Measurements from ENCODE around the gene RBKS.
"Not testable (repeated sequence)": the region's sequence is repeated elsewhere in the genome, so short reads cannot be mapped to it uniquely, and the experiment has no call there.

The RBKS gene

DNA sequence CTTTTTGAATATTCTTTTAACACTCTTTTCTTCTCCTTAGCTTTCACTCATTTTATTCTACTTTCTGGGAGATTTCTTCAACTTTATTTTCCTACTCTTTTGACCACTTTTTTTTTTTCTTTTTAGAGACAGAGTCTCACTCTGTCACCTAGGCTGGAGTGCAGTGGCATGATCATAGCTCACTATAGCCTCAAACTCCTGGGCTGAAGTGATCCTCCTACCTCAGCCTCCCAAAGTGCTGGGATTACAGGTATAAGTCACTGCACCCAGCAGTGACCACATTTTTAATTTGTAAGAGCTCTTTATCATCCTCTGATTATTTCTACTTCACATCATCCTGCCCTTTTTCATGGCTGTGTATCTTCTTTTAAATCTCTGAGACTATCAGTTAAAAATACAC lies 144.7 kb downstream of the RBKS start:
- not testable (repeated sequence) for H3K27me3 ChIP-seq (ENCODE audit: control insufficient read depth, insufficient read depth, low read length); H3K9ac ChIP-seq (ENCODE audit: low read length); H3K36me3 ChIP-seq (ENCODE audit: control insufficient read depth, insufficient read depth, low read length); H3K4me1 ChIP-seq (ENCODE audit: control insufficient read depth, insufficient read depth, low read length); H3K9me3 ChIP-seq (ENCODE audit: control insufficient read depth, low read length); H3K4me3 ChIP-seq (ENCODE audit: low read length)

DNA sequence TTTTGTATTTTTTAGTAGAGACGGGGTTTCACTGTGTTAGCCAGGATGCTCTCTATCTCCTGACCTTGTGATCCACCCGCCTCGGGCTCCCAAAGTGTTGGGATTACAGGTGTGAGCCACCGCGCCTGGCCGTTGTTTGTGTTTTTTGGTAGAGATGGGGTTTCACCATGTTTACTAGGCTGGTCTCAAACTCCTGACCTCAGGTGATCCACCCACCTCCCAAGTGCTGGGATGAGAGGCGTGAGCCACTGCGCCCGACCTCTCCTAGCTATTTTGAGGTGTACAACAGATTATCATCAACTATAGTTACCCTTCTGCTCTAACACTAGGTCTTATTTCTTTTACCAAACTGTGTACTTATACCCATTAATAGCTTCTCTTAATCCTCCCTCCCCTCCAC lies 147.6 kb downstream of the RBKS start:
- Histone ChIP-seq H3K4me1 (ENCODE audit: control insufficient read depth, insufficient read depth, low read length) (peaks cover 13% of the 10 kb centered on the region), H3K27me3 (ENCODE audit: control insufficient read depth, insufficient read depth, low read length) (no peaks in the 10 kb centered on the region), H3K4me3 (ENCODE audit: low read length) (no peak overlapping the region), H3K36me3 (ENCODE audit: control insufficient read depth, insufficient read depth, low read length) (no peaks in the 10 kb centered on the region), H3K9ac (ENCODE audit: low read length) (no peak overlapping the region), H3K9me3 (ENCODE audit: control insufficient read depth, low read length) (no peaks in the 10 kb centered on the region)

GRCh38 chr2:27741673-27742072 lies 148.5 kb downstream of the RBKS start:
- Histone ChIP-seq H3K9me3 (ENCODE audit: control insufficient read depth, low read length) (no peaks in the 10 kb centered on the region), H3K4me3 (ENCODE audit: low read length) (no peak overlapping the region), H3K27me3 (ENCODE audit: control insufficient read depth, insufficient read depth, low read length) (no peaks in the 10 kb centered on the region), H3K9ac (ENCODE audit: low read length) (no peak overlapping the region), H3K36me3 (ENCODE audit: control insufficient read depth, insufficient read depth, low read length) (no peaks in the 10 kb centered on the region), H3K4me1 (ENCODE audit: control insufficient read depth, insufficient read depth, low read length) (peaks cover 22% of the 10 kb centered on the region)

- H3K4me3 ChIP-seq (ENCODE audit: low read length) = no peak overlapping the region
- no peaks in the 10 kb centered on the region for H3K9me3 ChIP-seq (ENCODE audit: control insufficient read depth, low read length)
- no peaks in the 10 kb centered on the region for H3K27me3 ChIP-seq (ENCODE audit: control insufficient read depth, insufficient read depth, low read length)
- H3K4me1 ChIP-seq (ENCODE audit: control insufficient read depth, insufficient read depth, low read length) = peaks cover 43% of the 10 kb centered on the region
- H3K9ac ChIP-seq (ENCODE audit: low read length) = no peak overlapping the region
- H3K36me3 ChIP-seq (ENCODE audit: control insufficient read depth, insufficient read depth, low read length) = no peaks in the 10 kb centered on the region
Observed at GRCh38 chr2:27739058-27739373, 151.2 kb downstream of the RBKS start.

- Histone ChIP-seq H3K36me3 (ENCODE audit: control insufficient read depth, insufficient read depth, low read length) (no peaks in the 10 kb centered on the region), H3K9me3 (ENCODE audit: control insufficient read depth, low read length) (no peaks in the 10 kb centered on the region), H3K4me1 (ENCODE audit: control insufficient read depth, insufficient read depth, low read length) (peaks cover 43% of the 10 kb centered on the region), H3K4me3 (ENCODE audit: low read length) (no peak overlapping the region), H3K27me3 (ENCODE audit: control insufficient read depth, insufficient read depth, low read length) (no peaks in the 10 kb centered on the region), H3K9ac (ENCODE audit: low read length) (peak overlapping the region; percentile 26)
Observed at GRCh38 chr2:27738349-27739057, 151.7 kb downstream of the RBKS start.

DNA sequence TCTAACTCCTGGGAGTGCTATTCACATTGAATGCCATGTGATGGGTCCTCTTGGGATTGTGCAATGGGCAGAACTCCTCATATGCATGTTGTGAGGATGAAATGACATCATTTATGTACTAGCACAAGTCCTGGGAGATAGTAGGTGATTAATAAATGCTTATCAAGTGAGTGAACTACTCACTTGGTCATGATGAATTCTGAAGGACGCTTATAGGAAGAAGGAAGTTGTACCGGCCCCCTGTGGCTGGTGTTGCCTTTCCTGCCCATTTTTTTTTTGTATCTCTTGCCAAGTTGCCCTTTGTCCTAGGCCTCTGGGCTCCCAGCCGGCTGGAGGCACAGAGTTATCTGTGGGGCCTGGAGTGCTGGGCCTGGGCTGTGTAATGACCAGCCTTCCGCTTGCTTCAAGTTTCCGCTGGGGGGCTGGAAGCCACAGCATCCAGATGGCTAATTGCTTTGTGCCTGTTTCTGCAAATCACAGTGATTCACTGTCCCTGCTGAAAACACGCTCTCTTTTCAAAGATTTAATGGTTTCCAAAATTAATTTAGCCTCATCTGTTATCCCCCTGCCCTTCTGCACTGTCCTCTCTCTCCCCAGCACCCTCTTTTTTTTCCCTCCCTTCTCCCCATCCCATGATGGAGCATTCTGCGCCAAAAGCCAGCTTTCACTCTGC lies 152.4 kb downstream of the RBKS start:
- H3K4me3 ChIP-seq (ENCODE audit: low read length) = no peak overlapping the region
- no peaks in the 10 kb centered on the region for H3K9me3 ChIP-seq (ENCODE audit: control insufficient read depth, low read length)
- peak overlapping the region; percentile 26 for H3K9ac ChIP-seq (ENCODE audit: low read length)
- peaks cover 43% of the 10 kb centered on the region for H3K4me1 ChIP-seq (ENCODE audit: control insufficient read depth, insufficient read depth, low read length)
- H3K27me3 ChIP-seq (ENCODE audit: control insufficient read depth, insufficient read depth, low read length) = no peaks in the 10 kb centered on the region
- H3K36me3 ChIP-seq (ENCODE audit: control insufficient read depth, insufficient read depth, low read length) = no peaks in the 10 kb centered on the region

DNA sequence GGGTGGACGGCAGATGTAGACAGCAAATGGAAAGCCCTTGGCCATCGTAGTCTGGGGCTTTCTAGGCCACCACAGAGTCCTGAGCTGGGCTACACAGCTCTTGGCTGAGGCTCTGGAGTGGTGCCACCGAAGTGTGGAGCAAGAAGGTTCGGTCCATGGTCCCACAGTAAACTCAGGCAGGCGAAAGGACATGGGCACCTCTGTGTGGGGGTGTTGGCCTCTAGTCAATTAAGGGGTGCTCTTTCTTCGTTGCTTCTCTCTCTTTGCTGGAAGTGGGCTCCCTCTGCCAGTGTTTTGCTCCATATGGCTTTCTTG lies 153.3 kb downstream of the RBKS start:
- H3K27me3 ChIP-seq (ENCODE audit: control insufficient read depth, insufficient read depth, low read length) = no peaks in the 10 kb centered on the region
- no peak overlapping the region for H3K4me3 ChIP-seq (ENCODE audit: low read length)
- H3K9ac ChIP-seq (ENCODE audit: low read length) = no peak overlapping the region
- no peaks in the 10 kb centered on the region for H3K9me3 ChIP-seq (ENCODE audit: control insufficient read depth, low read length)
- peaks cover 43% of the 10 kb centered on the region for H3K4me1 ChIP-seq (ENCODE audit: control insufficient read depth, insufficient read depth, low read length)
- H3K36me3 ChIP-seq (ENCODE audit: control insufficient read depth, insufficient read depth, low read length) = no peaks in the 10 kb centered on the region

DNA sequence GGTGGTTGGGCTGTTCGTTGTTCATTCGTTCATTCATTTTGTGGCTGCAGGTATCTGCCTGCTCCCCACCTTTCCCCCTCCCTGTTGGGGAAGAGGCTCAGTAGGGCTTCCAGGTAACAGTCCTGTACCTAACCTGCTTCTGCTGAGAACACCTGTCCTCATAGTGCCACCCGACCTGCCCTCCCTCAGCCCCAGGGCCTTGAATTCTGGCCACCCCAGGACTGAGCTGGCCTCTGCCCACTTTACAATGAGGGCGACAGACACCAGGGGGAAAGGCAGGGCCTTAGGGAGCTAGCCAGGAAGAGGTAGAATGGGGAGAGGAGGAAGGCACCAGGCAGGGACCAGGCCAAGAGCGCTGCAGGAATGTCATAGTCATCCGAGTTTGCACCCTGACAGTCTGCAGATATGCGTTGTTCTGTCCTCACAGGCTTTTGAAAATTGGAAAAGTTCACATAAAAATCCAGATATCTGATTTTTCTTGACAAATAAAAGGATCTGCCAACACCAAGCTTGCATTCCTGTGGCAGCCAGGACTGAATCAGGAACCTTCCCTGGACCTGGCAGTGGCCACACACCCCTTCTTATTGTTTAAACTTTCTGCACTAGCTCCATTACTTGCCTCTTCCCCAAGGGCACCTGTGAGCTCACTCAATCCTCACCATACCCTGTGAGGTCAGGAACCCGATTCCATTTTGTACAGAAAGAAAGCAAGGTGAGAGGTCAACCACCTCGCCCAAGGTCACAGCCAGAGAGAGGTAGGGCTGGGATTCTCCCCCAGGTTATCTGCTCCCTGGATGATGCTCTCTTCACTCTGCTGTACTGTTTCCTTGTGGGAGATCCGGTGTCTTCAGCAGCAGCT lies 153.9 kb downstream of the RBKS start:
- Histone ChIP-seq H3K9ac (ENCODE audit: low read length) (peak overlapping the region; percentile 87), H3K9me3 (ENCODE audit: control insufficient read depth, low read length) (no peaks in the 10 kb centered on the region), H3K27me3 (ENCODE audit: control insufficient read depth, insufficient read depth, low read length) (no peaks in the 10 kb centered on the region), H3K4me3 (ENCODE audit: low read length) (no peak overlapping the region), H3K4me1 (ENCODE audit: control insufficient read depth, insufficient read depth, low read length) (peaks cover 43% of the 10 kb centered on the region), H3K36me3 (ENCODE audit: control insufficient read depth, insufficient read depth, low read length) (no peaks in the 10 kb centered on the region)

GRCh38 chr2:27735263-27735904 lies 154.8 kb downstream of the RBKS start:
- H3K4me1 ChIP-seq (ENCODE audit: control insufficient read depth, insufficient read depth, low read length) = peaks cover 48% of the 10 kb centered on the region
- peak overlapping the region; percentile 87 for H3K9ac ChIP-seq (ENCODE audit: low read length)
- H3K4me3 ChIP-seq (ENCODE audit: low read length) = peak overlapping the region; percentile 54
- H3K9me3 ChIP-seq (ENCODE audit: control insufficient read depth, low read length) = no peaks in the 10 kb centered on the region
- H3K27me3 ChIP-seq (ENCODE audit: control insufficient read depth, insufficient read depth, low read length) = no peaks in the 10 kb centered on the region
- no peaks in the 10 kb centered on the region for H3K36me3 ChIP-seq (ENCODE audit: control insufficient read depth, insufficient read depth, low read length)

GRCh38 chr2:27734305-27734704 lies 155.9 kb downstream of the RBKS start:
- Histone ChIP-seq H3K9me3 (ENCODE audit: control insufficient read depth, low read length) (no peaks in the 10 kb centered on the region), H3K36me3 (ENCODE audit: control insufficient read depth, insufficient read depth, low read length) (no peaks in the 10 kb centered on the region), H3K9ac (ENCODE audit: low read length) (no peak overlapping the region), H3K27me3 (ENCODE audit: control insufficient read depth, insufficient read depth, low read length) (no peaks in the 10 kb centered on the region), H3K4me1 (ENCODE audit: control insufficient read depth, insufficient read depth, low read length) (peaks cover 58% of the 10 kb centered on the region), H3K4me3 (ENCODE audit: low read length) (no peak overlapping the region)

All from mucosa of stomach (tissue), 1 donor.